ENCODE results near the gene IL37.

IL37 gene

GRCh38 chr2:112910865-112911264 lies at the start of gene IL37:
Gene IL37 (plus strand): TSS chr2:112911165. CDS start chr2:112913013, 1,848 bp downstream.
- no peak for DNase-seq (ENCODE audit: low spot score)
- TF ChIP-seq CTCF (IDR thresholded peaks at IDR 0.05; ENCODE audit: extremely low read depth, missing control alignments) = no peak

GRCh38 chr2:112864072-112864471 lies 46.9 kb upstream of the IL37 start:
- no peak for TF ChIP-seq CTCF (IDR thresholded peaks at IDR 0.05; ENCODE audit: extremely low read depth, missing control alignments)
- no peak for DNase-seq (ENCODE audit: low spot score)

GRCh38 chr2:112866128-112866835 lies 44.7 kb upstream of the IL37 start:
- no peak for DNase-seq (ENCODE audit: low spot score)
- TF ChIP-seq CTCF (IDR thresholded peaks at IDR 0.05; ENCODE audit: extremely low read depth, missing control alignments) = no peak

- TF ChIP-seq CTCF (IDR thresholded peaks at IDR 0.05; ENCODE audit: extremely low read depth, missing control alignments) = no peak
- DNase-seq (ENCODE audit: low spot score) = no peak
Observed at GRCh38 chr2:112867701-112868631, 43.0 kb upstream of the IL37 start.

- TF ChIP-seq CTCF (IDR thresholded peaks at IDR 0.05; ENCODE audit: extremely low read depth, missing control alignments) = no peak
- no peak for DNase-seq (ENCODE audit: low spot score)
Observed at GRCh38 chr2:112869258-112869842, 41.6 kb upstream of the IL37 start.

- TF ChIP-seq CTCF (IDR thresholded peaks at IDR 0.05; ENCODE audit: extremely low read depth, missing control alignments) = no peak
- no peak for DNase-seq (ENCODE audit: low spot score)
Observed at GRCh38 chr2:112870841-112871835, 39.8 kb upstream of the IL37 start.

All from GM20000 (cell line).